Activated CD4-positive, alpha-beta T cell treated with anti-CD3 and anti-CD28 coated beads for 36 hours (primary cell): ENCODE measurements around the gene PUSL1. TPM values are rescaled to one million over a fixed set of nuclear protein-coding genes. Genes with fewer than 3 reads are reported as not detected.
"Not testable (repeated sequence)": the region's sequence is repeated elsewhere in the genome, so short reads cannot be mapped to it uniquely, and the experiment has no call there.

Experiments used
- ATAC-seq: fragments of 200-7000 bp; cut with Tn5 transposase; one replicate; pipeline ENCODE4 v1.10.0; 2021; ENCODE audit warnings: mild to moderate bottlenecking, moderate library complexity
- CTCF ChIA-PET: fragments of 350-600 bp; sonication (Branson Sonifier 250); formaldehyde crosslinking; loops from one replicate; lab custom pipeline; 2021; ENCODE audit warnings: antibody characterized with exemption; lab: Charles Lee
- POLR2A ChIA-PET: fragments of 350-600 bp; sonication (Branson Sonifier 250); formaldehyde crosslinking; loops from one replicate; lab custom pipeline; 2021; ENCODE audit warnings: antibody characterized with exemption, inconsistent platforms; lab: Charles Lee
- DNase-seq: peaks from one replicate; pipeline ENCODE4 v3.0.0-alpha.2; 2020
- H3K27ac Mint-ChIP-seq: one replicate; pipeline ENCODE4 v1.8.0; 2021; ENCODE audit warnings: mixed read lengths
- H3K27me3 Mint-ChIP-seq: one replicate; pipeline ENCODE4 v1.8.0; 2021; ENCODE audit warnings: mixed read lengths
- H3K36me3 Mint-ChIP-seq: one replicate; pipeline ENCODE4 v1.8.0; 2021; ENCODE audit warnings: low read depth, mixed read lengths
- H3K4me1 Mint-ChIP-seq: one replicate; pipeline ENCODE4 v1.8.0; 2021; ENCODE audit warnings: mixed read lengths
- H3K4me3 Mint-ChIP-seq: one replicate; pipeline ENCODE4 v1.8.0; 2021; ENCODE audit warnings: mild to moderate bottlenecking, moderate library complexity, mixed read lengths
- H3K9me3 Mint-ChIP-seq: one replicate; pipeline ENCODE4 v1.8.0; 2021; ENCODE audit warnings: low read depth, mixed read lengths
- intact Hi-C, 2 experiments: fragments of 100-400 bp; cut with DNase I in 1 of 2; cut with micrococcal nuclease in 1 of 2; formaldehyde crosslinking; loops; one replicate each; pipeline versions ENCODE4 v1.14.2 to v1.15.1; 2022 to 2024; cut with DNase I, micrococcal nuclease
- total RNA-seq, 2 experiments: library from RNA; stranded (reverse); gene quantifications; one replicate each; pipeline ENCODE4 v1.2.3, GENCODE V29; 2021

The PUSL1 gene
- total RNA-seq, 2 experiments from 2014 or later: 13.7 to 18.0 TPM

DNA sequence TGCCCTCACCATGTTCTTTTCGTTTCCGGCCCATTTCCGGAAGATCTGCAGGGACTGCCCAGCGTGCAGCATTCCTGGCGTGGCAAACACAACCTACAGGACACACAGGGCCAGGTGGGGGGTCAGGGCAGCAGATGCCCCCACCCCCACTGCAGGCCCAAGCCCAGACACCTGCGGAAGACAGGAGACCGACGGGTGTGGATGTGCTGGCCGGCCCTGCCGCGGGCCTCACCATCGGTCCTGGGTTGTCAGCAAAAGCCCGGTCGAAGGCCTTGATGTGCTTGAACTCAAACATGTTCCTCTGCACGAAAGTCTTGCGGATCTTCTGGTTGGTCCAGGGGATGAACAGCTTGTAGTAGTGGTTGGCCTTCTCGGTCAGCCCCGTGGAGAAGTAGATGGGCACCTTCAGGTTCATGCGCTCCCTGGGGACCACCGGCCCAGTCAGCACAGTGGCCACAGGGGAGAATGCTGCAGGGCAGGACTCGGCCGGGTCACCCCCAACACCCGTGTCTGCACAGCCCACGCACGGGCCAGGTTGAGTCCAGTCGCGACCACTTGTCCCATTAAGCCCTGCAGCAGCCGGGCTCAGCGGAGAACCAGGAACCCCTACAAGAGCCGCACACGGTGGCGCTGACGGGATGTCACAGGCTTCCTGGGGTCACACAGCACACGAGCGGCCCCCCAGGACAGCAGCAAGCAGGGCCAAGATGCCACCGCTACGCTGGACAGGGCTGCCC is 5.3 kb downstream of the PUSL1 start:
- ChIA-PET POLR2A (no interaction called here), CTCF (no interaction called here)
- H3K27ac Mint-ChIP-seq: no peak overlapping the region
- H3K36me3 Mint-ChIP-seq: peaks cover 17% of the 10 kb centered on the region
- DNase-seq (no peak), ATAC-seq (no peak)
- intact Hi-C loops: no loop called here
- H3K9me3 Mint-ChIP-seq: no peaks in the 10 kb centered on the region
- H3K27me3 Mint-ChIP-seq: no peaks in the 10 kb centered on the region
- H3K4me1 Mint-ChIP-seq: peaks cover 2% of the 10 kb centered on the region
- no peak overlapping the region for H3K4me3 Mint-ChIP-seq

DNA sequence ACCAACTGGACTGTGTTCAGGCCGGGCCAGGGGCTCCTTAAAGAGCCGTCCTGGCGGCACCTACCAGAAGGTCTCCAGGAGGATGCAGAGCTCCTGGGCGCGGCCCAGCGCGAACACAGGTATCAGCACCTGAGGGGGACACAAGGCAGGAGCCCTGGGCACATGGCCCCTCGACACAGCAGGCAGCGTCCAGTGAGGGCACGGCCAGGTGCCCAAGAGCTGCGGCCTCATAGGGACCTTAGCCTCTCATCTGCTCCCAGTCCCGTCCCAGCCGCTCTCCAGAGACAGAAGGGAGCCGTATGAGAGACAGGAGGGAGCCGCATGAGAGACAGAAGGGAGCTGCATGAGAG is 5.8 kb downstream of the PUSL1 start:
- Mint-ChIP-seq H3K4me1 (peaks cover 2% of the 10 kb centered on the region), H3K36me3 (peaks cover 22% of the 10 kb centered on the region), H3K27me3 (no peaks in the 10 kb centered on the region), H3K9me3 (no peaks in the 10 kb centered on the region), H3K27ac (no peak overlapping the region), H3K4me3 (no peak overlapping the region)
- ChIA-PET CTCF (no interaction called here), POLR2A (no interaction called here)
- intact Hi-C loops: no loop called here
- DNase-seq (no peak), ATAC-seq (no peak)

DNA sequence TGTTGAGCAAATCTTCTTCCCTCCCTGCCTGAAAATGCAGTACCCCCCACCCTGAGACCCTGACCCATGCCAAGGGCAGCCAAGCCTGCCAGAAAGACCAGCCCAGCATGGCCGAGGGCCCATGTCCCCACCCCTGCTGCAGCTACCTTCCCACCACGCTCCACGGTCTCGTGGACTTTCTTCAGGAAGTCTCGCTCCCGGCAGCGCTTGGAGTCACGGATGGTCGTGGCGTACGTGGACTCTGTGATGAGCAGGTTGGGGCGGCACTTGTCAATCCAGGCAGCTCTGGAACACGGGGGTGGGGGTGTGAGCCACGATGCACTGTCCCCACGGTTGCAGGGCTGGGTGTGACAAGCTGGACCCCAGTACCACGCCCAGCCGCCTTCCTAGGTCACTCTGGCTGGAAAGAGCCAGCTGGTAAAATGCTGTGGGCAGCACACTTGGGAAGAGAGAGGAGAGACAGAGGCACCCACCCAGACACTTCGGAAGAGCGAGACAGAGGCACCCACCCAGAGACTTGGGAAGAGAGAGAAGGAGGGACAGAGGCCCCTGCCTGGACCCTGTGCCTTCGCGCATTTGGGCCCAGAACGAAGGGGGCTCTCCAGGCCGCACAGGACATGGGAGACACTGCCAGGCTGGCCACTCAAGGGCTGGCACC is 6.4 kb downstream of the PUSL1 start:
- intact Hi-C loops: no loop called here
- ATAC-seq (no peak), DNase-seq (no peak)
- Mint-ChIP-seq H3K4me1 (peaks cover 2% of the 10 kb centered on the region), H3K9me3 (no peaks in the 10 kb centered on the region), H3K36me3 (peaks cover 26% of the 10 kb centered on the region), H3K4me3 (no peak overlapping the region), H3K27ac (no peak overlapping the region), H3K27me3 (no peaks in the 10 kb centered on the region)
- POLR2A ChIA-PET: interaction anchor here (0.5 kb wide), 1 partner anchor 33 kb away, joined by 5 read pairs; no protein-coding TSS in a partner anchor
- CTCF ChIA-PET: interaction anchor here (0.7 kb wide), 1 partner anchor 149 kb away, joined by 3 read pairs; no protein-coding TSS in a partner anchor

DNA sequence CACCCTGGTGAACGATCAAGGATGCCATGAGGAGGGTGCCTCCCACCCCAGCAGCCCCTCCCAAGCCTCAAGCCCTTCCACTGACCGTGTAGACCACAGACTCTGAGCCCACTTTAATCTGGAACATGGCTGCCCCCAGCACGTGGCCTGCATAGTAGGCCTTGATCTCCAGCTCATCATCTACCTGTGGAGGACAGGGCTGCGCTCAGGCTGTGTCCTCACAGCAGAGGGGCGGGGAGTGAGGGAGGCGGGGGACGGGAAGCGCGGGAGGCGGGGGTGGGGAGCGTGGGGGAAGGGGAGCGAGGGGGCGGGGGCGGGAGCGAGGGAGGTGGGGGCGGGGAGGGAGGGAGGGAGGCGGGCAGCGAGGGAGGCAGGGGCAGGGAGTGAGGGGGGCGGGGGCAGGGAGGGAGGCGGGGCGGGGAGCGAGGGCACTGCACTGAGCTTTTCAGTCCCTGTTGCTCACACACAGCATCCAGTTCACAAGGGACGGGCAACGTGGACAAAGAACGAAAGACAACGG is 7.1 kb downstream of the PUSL1 start:
- intact Hi-C loops: no loop called here
- H3K36me3 Mint-ChIP-seq: peaks cover 26% of the 10 kb centered on the region
- no peaks in the 10 kb centered on the region for H3K9me3 Mint-ChIP-seq
- no peak overlapping the region for H3K4me3 Mint-ChIP-seq
- no peaks in the 10 kb centered on the region for H3K4me1 Mint-ChIP-seq
- no peak overlapping the region for H3K27ac Mint-ChIP-seq
- ChIA-PET POLR2A (interaction anchor here (0.5 kb wide), 1 partner anchor 33 kb away, joined by 5 read pairs; no protein-coding TSS in a partner anchor), CTCF (interaction anchor here (0.7 kb wide), 1 partner anchor 149 kb away, joined by 3 read pairs; no protein-coding TSS in a partner anchor)
- no peaks in the 10 kb centered on the region for H3K27me3 Mint-ChIP-seq
- no peak for DNase-seq
- no peak for ATAC-seq

DNA sequence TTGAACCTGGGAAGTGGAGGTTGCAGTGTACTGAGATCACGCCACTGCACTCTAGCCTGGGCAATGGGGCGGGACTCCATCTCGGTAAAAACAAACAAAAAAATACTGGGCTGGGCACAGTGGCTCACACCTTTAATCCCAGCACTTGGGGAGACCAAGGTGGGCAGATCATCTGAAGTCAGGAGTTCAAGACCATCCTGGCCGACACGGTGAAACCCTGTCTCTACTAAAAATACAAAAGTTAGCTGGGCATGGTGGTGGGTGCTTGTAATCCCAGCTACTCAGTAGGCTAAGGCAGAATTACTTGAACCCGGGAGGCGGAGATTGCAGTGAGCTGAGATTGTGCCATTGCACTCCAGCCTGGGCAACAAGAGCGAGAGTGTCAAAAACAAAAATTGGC is 7.8 kb downstream of the PUSL1 start:
- ATAC-seq, H3K27me3 Mint-ChIP-seq, H3K4me3 Mint-ChIP-seq, POLR2A ChIA-PET, H3K27ac Mint-ChIP-seq, H3K4me1 Mint-ChIP-seq, DNase-seq, H3K9me3 Mint-ChIP-seq, CTCF ChIA-PET, intact Hi-C loops: not testable (repeated sequence)
- peaks cover 26% of the 10 kb centered on the region for H3K36me3 Mint-ChIP-seq

DNA sequence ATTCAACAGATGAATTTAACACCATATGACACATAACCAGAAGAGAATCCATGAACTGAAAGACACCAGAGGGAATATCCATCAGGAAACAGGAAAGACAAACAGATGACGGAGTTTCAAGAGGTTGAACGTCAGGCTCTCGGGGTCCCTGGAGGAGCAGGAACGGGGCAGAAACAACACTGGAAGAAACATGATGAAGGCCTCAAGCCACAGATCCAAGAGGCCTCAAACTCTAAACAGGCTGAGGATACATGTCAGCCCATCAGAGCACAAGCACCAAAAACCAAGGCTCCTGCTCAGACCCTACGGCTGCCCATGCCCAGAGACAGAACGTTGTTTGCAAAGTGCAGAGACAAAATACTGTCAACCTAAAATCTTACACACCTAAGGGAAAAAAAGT is 9.0 kb downstream of the PUSL1 start:
- ChIA-PET CTCF (no interaction called here), POLR2A (no interaction called here)
- Mint-ChIP-seq H3K4me1 (peaks cover 9% of the 10 kb centered on the region), H3K27me3 (no peaks in the 10 kb centered on the region), H3K27ac (no peak overlapping the region), H3K9me3 (no peaks in the 10 kb centered on the region), H3K36me3 (peaks cover 29% of the 10 kb centered on the region), H3K4me3 (no peak overlapping the region)
- intact Hi-C loops: no loop called here
- DNase-seq (no peak), ATAC-seq (no peak)

DNA sequence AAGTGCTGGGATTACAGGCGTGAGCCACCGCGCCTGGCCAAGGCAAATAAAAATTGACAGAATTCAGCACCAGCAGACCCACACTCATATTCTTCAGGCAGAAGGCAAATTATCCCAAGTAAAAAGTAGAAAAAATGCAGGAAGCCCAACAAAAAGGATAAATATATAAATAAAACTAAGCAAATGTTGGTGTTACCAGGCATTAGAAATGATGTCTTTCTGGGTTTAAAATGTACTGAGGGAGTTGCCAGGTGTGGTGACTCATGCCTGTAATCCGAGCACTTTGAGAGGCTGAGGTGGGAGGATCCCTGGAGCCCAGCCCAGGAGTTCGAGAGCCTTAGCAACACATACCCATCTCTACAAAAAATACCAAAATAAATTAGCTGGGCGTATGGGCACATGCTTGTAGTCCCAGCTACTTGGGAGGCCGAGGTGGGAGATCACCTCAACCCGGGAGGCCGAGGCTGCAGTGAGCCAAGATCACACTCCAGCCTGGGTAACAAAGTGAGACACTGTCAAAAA is 9.8 kb downstream of the PUSL1 start:
- ATAC-seq (no peak), DNase-seq (no peak)
- Mint-ChIP-seq H3K36me3 (peaks cover 30% of the 10 kb centered on the region), H3K4me1 (peaks cover 14% of the 10 kb centered on the region), H3K27me3 (no peaks in the 10 kb centered on the region), H3K4me3 (no peak overlapping the region), H3K9me3 (no peaks in the 10 kb centered on the region), H3K27ac (no peak overlapping the region)
- CTCF ChIA-PET: interaction anchor here (0.6 kb wide), 1 partner anchor 84 kb away, joined by 3 read pairs; no protein-coding TSS in a partner anchor
- intact Hi-C loops: no loop called here
- POLR2A ChIA-PET: no interaction called here

DNA sequence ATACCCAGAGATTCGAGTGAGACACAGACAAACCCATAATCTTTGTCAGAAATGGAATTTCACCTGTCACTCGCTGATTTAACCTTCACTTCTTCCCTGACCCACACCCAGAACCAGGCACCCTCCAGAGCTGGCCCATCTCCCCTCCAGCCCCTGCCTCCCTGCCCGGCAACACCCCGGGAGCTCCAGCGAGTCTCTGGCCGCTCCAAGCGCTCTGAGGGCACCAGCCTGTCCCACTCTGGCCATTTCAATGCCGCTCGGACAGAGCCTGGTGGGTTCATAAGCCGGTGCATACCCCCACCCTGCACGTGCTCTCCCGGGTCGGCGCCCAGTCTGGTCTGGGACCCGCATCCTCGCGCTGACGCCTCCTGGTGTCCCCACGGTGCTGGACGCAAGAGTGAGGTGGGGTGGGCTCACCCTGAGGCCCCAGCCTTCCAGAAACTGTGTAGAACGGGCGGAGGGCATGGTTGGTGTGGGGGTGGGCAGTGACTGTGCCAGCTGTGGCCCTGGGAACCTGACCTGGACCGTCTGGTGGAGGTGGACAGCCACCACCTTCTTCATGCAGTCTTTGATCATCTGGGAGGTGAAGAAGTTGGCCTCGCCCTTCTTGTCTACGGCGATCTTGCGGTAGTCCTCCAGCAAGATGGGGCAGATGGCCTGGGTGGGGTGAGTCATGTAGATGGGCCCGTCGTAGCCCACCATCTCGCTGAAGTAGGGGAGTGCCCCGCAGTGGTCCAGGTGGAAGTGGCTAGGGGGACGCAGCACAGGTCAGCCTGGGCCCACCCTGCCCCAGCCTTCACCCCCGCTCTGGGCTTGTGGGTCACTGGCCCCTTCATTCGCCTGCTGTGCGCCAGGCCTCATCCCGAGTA is 10.6 kb downstream of the PUSL1 start:
- Mint-ChIP-seq H3K27me3 (no peaks in the 10 kb centered on the region), H3K4me3 (no peak overlapping the region), H3K27ac (peak overlapping the region; percentile 19), H3K4me1 (peaks cover 19% of the 10 kb centered on the region), H3K9me3 (no peaks in the 10 kb centered on the region), H3K36me3 (peaks cover 23% of the 10 kb centered on the region)
- DNase-seq (no peak), ATAC-seq (no peak)
- CTCF ChIA-PET: interaction anchor here (0.6 kb wide), 1 partner anchor 83 kb away, joined by 3 read pairs; no protein-coding TSS in a partner anchor
- intact Hi-C loops: no loop called here
- POLR2A ChIA-PET: no interaction called here

DNA sequence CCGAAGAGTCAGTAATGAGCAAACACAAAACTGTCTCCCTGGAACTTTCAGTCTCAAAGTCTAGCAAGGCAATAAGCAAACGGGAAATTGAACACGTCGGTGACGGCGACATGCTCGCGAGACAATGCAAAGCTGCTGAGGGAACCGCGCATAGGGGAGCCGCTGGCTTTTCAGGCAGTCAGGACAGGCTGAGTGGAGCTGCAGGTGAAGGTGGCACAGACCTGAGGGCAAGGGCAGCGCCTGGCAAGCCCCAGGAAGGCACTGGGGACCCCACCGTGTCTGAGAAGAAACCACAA is 11.2 kb downstream of the PUSL1 start:
- intact Hi-C loops: no loop called here
- ChIA-PET CTCF (no interaction called here), POLR2A (no interaction called here)
- DNase-seq (no peak), ATAC-seq (no peak)
- Mint-ChIP-seq H3K36me3 (peaks cover 23% of the 10 kb centered on the region), H3K9me3 (no peaks in the 10 kb centered on the region), H3K4me1 (peaks cover 21% of the 10 kb centered on the region), H3K27me3 (no peaks in the 10 kb centered on the region), H3K4me3 (no peak overlapping the region), H3K27ac (no peak overlapping the region)

DNA sequence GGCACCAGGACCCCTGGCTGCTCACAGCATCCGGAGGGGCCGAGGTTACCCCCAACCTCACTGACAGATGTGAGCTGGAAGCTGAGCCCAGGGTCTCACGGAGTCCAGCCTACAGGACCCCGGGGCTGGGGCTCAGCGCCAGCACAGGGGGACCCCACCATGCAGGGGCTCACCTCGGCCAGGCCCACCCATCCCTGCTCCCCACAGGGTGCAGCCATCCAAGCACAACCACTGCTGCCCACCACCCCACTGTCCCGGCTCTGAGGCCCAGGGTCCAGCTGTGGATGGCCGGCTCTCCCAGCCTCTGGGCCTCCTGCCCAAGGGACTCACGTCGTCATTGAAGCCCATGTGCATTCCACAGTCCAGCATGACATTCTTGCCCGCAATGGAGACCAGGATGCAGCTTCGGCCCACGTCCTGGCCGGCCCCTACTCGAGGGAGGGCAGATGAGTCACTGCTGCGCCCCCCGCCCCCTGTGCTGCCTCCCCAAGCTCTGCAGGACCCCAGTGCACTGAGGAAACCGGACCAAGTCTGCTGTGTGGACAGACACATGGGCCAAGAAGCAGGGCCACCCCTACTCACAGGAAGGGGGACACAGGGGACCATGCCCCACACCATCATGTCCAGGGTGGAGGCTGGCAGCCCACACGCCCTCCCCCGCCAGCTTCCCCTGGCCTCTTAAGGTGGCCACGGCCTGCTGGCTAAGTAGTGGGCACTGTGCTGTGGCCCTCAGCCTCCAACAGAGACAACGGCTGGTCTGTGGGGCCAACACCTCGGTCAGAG is 12.5 kb downstream of the PUSL1 start:
- CTCF ChIA-PET: no interaction called here

DNA sequence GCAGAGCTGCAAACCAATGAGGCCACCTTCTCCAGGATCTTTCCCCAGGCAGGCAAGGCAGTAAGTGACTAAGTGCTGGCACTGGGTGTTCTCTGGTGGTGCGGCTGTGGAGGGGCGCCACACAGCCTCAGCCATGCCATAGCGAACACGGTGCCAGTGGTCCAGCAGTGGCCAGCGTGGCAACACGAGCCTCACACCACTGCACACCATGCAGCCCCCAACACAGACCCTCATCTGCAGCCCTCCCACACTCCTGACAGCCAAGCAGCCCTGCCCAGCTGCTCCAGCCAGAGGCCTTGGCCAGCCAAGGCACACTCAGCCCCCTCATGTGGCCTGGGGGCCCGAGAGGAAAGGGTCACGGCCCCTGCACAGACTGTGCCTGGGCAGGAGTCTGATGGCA is 13.1 kb downstream of the PUSL1 start:
- peaks cover 31% of the 10 kb centered on the region for H3K4me1 Mint-ChIP-seq
- CTCF ChIA-PET: no interaction called here
- intact Hi-C loops: no loop called here
- no peaks in the 10 kb centered on the region for H3K27me3 Mint-ChIP-seq
- POLR2A ChIA-PET: no interaction called here
- H3K27ac Mint-ChIP-seq: no peak overlapping the region
- ATAC-seq (no peak), DNase-seq (no peak)
- no peaks in the 10 kb centered on the region for H3K9me3 Mint-ChIP-seq
- peaks cover 20% of the 10 kb centered on the region for H3K36me3 Mint-ChIP-seq
- no peak overlapping the region for H3K4me3 Mint-ChIP-seq

More for the DNA sequence above, 12.5 kb downstream of the PUSL1 start:
- Mint-ChIP-seq H3K4me1 (peaks cover 26% of the 10 kb centered on the region), H3K27me3 (no peaks in the 10 kb centered on the region), H3K9me3 (no peaks in the 10 kb centered on the region), H3K4me3 (no peak overlapping the region), H3K27ac (no peak overlapping the region), H3K36me3 (peaks cover 23% of the 10 kb centered on the region)
- intact Hi-C loops: no loop called here
- POLR2A ChIA-PET: no interaction called here
- DNase-seq (no peak), ATAC-seq (no peak)
